Esophagus mucosa (tissue), 1 donor: ENCODE results near the gene SACM1L. TPM values are rescaled to one million over a fixed set of nuclear protein-coding genes. Genes with fewer than 3 reads are reported as not detected.
A peak's percentile ranks its signal among the peaks of the same experiment; 100 is the strongest.

Experiments
- ATAC-seq: fragments of 200-7000 bp; cut with Tn5 transposase; one replicate; pipeline ENCODE4 v1.9.1; 2020
- total RNA-seq: library from RNA; stranded (reverse); gene quantifications from one replicate; pipeline ENCODE4 v1.2.4, GENCODE V29; 2023
- donor health status: DM: yes; HTN: yes; CAD: no.

SACM1L gene, protein sequence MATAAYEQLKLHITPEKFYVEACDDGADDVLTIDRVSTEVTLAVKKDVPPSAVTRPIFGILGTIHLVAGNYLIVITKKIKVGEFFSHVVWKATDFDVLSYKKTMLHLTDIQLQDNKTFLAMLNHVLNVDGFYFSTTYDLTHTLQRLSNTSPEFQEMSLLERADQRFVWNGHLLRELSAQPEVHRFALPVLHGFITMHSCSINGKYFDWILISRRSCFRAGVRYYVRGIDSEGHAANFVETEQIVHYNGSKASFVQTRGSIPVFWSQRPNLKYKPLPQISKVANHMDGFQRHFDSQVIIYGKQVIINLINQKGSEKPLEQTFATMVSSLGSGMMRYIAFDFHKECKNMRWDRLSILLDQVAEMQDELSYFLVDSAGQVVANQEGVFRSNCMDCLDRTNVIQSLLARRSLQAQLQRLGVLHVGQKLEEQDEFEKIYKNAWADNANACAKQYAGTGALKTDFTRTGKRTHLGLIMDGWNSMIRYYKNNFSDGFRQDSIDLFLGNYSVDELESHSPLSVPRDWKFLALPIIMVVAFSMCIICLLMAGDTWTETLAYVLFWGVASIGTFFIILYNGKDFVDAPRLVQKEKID
- total RNA-seq, result 22.8 TPM

DNA sequence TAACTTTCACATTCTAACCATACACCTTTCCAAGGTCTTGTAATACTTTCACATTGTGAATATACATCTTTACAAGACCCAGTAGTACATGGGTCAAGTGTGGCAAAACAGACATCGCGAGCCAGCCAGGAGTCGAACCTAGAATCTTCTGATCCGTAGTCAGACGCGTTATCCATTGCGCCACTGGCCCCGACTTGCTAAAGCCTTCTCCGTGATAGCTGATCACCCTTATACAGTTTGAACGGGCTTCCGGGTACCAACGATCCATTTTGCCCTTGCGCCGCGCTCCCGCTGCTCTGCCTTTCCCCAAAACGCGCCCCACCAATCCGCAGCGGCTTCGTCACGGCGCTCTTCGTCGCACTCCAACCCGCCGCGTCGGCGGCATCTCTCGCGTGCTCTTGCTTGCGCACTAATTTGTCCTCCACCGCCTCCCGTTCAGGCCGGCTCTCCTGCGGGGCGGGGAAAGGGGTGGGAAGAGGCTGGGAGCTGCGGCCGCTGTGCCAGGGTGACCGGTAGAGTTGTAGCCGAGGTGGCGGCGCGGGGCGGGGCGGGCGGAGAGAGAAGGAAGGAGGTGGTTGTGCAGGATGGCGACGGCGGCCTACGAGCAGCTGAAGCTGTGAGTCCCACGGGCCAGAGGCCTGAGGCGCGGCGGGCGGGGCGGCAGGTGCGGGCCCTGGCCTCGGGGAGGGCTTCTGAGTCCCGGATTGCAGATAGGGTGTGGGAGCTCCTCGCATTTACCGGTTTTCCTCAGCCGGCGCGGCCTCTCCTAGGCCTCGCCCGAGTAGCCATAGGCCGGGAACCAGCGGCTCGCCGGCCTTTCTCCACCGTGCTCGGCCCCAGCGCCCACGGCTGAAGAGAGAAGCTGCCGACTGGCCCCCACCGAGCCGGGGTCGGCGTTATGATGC, at the start of gene SACM1L:
Gene SACM1L, plus strand, starts transcription at position 515 of the 905 bp plus-strand sequence. Its CDS starts 70 bp downstream, at position 585.
- peak; percentile 95 for ATAC-seq

DNA sequence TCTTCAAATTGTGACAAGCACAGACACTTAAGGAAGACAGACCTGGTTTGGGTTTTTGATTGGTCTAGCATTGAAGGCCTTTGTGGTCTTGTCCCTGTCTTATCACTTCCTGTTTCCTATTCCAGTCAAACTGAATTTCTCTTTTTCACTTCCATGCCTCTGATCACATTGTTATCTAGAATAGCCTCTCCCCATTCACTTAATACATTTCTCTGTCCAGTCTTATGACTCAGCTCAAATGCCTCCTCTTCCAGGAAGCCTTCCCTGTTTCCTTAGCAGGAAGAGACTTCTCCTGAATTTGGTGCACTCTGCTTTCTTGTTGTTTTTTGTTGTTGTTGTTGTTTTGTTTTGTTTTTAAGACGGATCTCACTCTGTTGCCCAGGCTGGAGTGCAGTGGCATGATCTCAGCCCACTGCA, 49.1 kb upstream of the SACM1L start:
- ATAC-seq, result no peak

DNA sequence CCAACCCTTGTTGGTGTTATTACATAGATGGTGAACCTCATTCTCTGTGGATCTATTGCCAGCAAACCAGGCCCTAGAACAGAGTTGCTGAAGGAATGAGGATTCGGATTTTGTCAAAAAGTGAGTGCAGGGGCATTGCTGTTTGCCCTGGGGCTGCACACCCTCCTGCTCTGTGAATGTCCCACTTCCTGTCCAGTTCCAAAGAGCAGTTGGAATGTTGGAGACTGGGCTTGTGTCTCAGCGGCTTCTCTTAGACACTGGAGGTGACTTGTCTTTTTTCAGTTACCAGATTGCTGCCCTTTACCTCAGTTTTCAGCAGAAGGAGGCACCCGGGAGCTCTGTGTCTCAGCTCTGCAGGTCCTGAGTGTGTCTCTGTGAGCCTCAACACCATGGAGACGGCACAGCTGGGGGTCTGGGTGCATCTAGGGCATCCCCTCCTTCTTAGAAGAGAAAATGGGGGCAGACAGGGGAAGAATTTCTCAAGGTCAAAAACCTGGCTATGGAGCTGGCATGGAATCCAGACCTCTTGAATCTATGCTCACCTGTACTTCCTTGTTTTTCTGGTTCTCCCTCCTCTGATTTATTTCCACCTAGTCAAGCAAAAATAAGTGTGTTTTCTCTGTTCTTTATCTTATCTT, 48.4 kb upstream of the SACM1L start:
- no peak for ATAC-seq

DNA sequence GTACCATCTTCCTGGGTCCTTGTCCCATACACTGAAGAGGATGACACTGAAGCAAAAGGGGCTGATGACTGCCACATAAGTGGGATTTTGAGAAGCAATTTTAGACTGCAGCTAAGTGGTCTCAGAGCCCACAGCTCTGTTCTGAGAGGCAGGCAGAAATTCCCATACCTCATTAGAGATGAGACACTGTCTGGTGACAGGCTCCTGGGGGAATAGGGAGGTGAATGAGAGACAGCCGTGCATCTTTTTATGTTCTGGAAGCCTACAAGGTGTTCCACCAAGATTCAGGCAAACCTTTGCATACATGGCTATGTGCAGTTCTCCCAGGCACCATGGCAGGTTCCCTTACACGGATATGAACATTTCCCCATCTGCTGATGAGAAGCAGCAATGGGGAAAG, 47.4 kb upstream of the SACM1L start:
- ATAC-seq, result no peak

DNA sequence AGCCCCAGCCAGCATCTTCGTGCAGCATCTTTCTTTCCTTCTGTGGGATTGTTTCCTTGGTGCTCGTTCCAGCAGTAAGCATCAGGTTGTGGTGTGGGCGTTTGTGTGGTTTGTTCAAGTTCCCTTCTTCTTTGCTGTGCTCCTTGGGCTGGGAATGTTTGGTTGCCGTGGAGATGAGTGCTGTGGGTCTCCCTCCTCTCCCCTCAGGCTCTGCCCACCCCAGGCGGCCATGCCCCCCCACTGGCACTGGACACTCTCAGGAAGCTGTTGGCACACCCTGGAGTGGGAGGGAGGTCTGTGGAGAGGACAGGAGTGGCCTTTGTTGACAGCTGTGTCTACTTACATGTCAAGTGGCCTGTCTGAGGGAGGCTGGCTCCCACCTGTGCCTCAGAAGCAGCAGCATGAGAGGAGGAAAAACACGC, 46.5 kb upstream of the SACM1L start:
- no peak for ATAC-seq

DNA sequence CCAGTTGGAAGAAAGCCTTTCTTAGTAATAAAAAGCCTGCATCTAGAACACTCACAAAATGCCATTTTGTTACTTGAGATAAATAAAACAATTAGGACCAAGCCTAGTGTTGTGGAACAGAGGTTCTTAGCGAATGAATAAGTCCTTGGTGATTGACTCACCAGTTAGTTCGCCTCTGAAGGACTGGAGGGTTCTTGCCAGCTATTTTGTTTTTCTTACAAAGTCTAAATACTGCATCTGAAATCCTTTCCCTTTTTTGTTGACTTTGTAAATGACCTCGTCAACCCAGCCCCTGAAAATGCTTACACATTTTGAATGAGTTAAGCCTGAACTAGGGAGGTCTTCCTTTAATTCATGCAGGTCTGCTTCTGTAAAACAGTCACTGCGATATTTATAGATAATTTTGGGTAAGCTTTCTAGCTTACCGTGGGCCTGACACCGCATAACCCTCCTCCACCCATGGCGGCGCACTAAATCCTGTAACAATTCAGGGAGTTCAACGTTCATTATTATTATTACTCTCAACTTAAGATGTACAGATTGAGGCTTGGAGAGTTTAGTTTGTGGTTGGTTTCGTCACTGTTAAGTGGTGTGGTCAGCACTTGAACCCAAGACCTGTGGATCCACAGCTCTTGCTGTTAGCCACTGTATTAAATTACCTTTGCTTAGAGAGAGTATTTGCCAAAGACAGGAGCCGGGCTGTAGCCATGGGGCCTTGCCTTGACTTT, 45.0 kb upstream of the SACM1L start:
- ATAC-seq, result no peak

DNA sequence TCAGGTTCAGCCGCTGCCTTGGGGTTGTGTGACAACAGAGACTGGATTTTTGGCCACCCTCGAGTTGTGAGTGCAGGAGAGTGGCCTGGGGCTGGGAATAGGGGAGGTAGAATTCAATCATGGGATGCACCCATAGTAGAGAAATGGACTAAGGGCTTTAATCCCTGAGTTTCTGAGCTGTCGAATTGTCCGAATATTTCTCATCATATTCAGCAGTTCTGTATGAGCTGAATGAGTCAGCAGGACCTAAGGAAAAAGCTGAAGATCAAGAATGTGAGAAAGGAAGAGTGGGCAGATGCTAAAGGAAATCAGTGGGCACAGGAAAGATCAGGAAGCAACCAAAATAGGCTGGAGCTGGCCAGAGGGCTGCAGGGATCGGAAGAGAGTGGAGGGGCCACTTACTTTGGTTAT, 44.4 kb upstream of the SACM1L start:
- ATAC-seq, result no peak

DNA sequence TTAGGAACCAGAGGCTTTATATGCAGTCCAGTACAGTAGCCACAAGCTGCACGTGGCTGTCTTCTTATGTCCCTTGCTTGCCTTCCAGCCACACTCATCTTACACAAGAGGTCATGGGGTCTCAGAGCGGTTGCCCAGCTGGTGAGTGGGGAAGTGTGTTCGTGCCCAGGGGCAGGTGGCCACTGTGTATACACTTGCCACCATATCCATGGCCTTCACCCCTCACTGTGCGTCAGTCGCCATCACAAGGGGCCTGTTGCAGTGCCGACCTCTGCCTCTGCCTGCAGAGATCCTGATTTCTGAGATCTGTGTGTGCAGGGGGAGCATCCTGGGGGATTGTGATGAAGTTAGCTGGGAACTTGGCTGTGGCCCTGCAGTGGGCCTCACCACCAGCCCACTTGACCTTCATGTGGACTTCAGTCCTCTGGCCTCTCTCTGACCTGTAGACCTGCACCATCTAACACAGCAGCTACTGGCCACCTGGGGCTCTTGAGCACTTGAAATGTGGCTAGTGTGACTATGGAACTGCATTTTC, 43.1 kb upstream of the SACM1L start:
- ATAC-seq, result peak; percentile 26

DNA sequence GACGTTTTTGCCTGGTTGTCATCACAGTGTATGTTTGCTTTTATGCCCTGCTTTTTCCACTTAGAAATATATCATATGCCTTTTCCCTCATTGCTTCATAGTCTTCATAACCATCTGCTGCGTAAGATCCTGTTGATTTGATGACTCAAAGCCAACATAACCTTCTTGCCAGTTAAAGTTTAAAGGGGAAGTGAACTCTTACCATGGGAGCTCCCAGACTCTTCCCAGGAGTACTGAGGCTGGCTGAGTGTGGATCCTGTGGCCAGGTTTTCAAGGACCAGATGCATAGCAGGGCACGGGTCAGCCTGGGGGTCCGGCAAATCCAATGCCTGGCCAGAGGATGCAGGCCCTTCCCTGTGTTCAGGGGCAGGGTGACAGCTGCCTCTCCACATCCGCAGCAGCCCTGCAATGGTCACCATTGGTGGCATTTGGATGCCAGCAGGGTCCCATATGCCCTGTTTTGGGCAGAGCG, 42.0 kb upstream of the SACM1L start:
- peak; percentile 85 for ATAC-seq

DNA sequence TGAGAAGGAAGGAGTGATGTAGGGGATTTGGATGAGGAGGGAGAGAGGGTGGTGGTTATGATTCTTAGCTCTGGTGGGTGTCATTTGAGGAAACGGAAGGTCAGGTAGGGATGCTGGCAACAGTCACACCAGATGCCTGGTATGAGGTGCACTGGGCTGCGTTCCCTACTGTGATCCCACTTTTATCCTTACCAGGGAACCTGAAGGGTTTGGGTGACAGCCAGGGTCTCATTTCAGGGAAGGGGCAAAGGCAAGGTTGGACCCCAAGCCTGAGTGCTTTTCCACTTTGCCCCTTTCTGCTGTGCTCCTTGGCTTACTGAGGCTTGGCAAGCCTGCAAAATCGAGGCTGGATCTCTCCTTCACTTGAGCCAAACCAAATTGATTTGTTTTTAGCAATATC, 36.0 kb upstream of the SACM1L start:
- ATAC-seq, result no peak

DNA sequence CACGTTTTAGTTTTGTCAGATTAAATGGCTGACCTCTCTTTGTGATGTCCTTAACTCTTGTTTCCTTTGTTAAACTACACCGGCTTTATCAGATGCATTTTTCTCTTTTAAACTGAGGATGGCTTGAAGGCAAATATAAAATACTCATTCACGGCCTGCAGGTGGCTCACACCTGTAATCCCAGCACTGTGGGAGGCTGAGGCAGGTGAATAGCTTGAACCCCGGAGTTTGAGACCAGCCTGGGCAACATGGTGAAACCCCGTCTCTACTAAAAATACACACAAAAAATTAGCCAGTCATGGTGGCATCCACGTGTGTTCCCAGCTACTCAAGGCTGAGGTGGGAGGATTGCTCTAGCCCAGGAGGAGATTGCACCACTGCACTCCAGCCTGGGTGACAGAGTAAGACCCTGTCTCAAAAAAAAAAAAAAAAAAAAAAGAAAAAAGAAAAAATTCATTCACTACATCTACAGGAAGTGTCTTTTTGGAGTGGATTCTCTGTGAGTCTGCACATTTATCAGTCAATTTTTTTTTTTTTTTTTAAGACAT, 34.7 kb upstream of the SACM1L start:
- no peak for ATAC-seq

DNA sequence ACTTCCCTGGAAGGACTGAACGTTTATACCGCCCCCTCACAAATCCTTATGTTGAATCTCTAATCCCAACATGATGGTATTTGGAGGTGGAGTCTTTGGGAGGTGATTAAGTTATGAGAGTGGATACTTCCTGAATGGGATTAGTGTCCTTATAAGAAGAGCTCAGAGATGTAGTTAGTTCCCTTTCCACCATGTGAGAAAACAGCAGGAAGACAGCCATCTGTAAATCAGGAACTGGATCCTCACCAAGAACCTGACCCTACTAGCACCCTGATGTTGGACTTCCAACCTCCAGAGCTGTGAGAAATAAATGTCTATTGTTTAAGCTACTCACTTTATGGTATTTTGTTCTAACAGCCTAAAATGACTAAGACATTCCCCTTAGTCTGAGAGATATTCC, 33.3 kb upstream of the SACM1L start:
- ATAC-seq, result no peak

DNA sequence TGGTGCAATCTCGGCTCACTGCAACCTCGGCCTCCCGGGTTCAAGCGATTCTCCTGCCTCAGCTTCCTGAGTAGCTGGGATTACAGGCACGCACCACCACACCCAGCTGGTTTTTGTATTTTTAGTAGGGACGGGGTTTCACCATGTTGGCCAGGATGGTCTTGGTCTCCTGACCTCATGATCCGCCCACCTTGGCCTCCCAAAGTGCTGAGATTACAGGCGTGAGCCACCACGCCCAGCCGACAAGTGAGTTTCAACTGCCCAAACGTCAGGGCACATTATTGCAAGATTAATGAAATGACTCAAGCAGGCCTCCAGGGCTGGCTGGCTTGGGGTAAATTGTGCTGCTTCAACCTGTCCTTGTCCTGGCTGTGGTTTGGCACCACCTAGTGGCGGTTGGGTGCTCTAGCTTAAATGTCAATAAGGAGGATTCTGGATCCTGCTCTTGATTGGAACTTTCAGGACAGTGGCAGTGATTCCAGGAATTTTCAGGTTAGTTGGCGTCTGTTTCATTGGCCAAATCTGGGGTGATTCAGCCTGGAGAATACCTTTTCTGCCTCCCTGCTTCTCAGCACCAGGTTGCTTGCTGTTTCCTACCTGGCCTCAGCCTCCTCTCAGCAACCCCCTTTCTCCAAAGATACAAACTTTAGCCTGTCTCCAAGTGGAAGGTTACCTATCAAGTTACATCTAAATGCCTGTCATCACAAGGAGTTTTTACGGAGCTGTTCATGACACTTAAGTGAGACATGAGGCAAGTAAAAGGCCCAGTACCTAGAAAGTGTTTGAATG, 32.4 kb upstream of the SACM1L start:
- peak; percentile 98 for ATAC-seq

DNA sequence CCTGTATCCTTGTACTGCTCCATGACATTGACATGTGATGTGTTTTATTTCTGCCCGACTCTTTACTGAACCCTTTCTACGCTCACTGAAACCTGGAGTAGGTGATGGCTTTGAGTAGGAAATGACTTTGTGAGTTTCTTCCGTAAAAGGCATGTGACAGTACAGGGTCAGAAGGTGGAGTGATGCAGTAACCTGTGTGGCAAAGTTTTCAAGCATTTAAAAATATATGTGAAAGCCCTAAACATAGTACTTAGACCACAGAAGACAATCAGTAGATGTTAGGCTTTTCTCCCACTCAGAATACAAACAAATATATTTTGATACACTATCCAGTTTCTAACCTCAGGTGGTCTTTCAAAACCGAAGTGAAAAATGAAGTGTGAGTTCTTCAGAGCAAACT, 31.3 kb upstream of the SACM1L start:
- ATAC-seq, result no peak

DNA sequence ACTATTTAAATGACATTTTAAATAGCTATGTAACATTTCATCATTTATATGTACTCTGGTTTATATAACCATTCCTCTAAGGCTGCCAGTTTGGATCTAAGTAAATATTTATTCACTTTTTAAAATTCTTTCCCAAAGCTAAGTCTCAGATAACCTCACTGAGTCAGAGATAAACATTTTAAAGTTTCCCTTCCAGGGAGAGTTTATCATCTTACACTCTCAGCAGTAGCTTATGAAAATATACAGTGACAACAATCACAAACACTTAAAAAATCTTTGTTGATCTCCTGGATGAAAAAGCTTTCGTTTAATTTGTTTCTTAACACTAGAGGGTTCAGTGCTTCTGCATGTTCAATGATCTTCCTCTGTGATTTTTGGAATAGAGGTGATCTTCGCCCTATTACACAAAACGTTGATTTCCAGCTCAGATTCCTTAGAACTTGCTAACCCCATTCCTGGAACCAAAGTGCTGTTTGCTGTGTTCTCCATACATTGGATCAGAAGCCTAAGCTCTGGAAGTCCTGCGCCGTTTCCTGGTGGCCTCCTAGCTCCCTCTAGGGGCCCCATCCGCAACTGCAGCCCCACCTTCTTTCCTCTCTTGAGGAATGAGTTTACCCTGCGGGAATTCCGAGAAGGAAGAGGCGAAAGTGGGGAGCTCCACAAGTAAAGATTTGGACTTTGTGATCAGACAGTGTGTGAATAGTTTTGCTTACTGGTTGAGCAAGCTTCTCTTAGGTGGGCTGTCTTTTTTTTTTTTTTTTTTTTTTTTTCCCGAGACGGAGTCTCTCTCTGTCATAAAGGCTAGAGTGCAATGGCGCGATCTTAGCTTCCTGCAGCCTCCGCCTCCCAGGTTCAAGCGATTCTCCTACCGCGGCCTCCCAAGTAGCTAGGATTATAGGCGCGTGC, 29.3 kb upstream of the SACM1L start:
- peak; percentile 41 for ATAC-seq

DNA sequence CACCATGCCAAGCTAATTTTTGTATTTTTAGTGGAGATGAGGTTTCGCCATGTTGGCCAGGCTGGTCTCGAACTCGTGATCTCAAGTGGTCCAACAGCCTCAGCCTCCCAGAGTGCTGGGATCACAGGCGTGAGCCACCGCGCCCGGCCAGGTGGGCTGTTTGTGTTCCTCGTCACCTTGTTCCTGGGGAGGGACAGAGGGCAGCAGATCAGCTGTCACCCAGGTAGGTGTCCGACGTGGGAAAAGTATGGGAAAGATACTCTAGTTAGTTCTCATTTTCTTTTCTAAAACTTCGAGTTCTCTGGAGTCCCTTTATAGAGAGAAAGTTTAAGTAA, 28.7 kb upstream of the SACM1L start:
- no peak for ATAC-seq

DNA sequence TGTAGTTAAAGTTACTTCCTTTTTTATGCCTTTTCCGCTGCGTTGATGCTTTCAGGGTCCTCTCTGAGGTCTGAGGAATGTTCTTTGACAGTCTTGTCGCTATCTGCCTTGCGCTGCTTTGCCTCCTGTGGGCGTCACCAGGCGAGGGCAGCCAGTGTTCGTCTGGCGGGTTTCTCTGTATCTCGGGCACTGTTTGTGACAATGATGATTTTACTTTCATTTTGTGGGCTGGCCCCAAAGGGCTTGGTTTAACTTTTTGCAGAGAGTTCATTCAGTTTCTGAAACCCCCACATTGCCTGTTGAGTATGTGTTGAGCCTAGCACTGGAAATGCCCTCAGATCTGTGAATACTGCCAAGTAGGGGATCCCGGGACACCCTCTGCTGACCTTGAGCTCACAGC, 24.6 kb upstream of the SACM1L start:
- ATAC-seq, result no peak

DNA sequence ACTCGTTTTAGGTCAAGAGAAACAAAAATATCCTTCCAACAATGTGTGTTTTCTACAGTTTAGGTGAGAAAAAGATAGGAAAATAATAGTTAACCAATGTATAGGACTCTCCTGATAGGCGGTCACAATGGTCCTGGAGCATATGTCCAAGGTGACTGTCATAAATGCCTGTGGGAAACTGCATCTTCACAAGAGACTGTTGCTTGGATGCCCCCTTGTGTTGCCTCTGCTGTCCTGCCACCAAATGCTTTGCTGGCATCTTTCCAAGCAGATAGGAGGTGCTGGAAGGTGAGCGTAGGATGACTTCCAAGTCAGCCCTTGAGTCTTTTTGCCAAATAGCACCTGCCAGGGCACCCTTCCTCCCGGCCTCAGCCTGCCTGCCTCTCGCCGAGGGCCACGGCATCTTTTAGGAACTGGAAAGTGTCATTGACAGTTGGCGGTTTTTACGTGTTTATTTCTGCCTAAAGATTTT, 24.1 kb upstream of the SACM1L start:
- ATAC-seq, result peak; percentile 38

DNA sequence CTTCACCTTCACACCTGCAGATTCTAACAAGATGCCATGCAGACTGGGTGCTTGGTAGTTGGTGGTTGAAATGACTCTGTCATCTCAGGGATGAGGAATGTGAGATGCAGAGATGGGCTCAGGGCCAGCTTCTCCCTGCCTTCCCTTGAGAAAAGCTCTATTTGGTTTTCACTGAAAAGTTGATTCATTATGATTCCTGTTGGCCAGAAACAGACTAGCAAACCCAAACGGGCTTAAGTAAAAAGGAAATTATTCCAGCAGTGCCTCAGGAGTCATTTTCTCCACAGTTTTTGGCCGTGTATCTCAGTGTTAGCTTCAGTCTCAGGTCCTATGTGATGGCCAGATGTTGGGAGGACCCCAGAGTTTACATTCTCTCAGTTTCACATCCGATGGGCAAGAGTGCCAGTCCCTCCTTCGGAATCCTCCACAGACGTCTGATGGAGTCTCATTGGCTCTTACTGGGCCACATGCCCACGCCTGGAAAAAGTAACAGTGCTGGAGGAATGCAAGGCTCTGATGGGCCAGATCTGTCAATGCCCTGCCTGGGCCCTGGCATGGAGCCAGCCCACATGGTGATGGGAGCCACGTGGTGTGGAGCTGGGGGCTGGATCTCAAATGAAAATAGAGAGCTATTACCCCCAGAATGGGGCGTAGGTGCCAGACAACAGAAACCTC, 22.3 kb upstream of the SACM1L start:
- no peak for ATAC-seq
